WI38 (cell line): ENCODE data around the gene EYA2.

Experiments used
- H3K4me3 ChIP-seq: 2 replicates; pipeline ENCODE4 v1.5.1; 2011; ENCODE audit warnings: low read depth, mild to moderate bottlenecking, control low read depth, low read length
- CTCF ChIP-seq: IDR thresholded peaks from 2 replicates; pipeline ENCODE4 v1.5.1; 2012; ENCODE audit warnings: low read depth, mild to moderate bottlenecking, control low read depth, low read length

EYA2 gene

GRCh38 chr20:46946181-46946624 is 51.6 kb downstream of the EYA2 start:
- no peak for TF ChIP-seq CTCF
- H3K4me3 ChIP-seq = no peak overlapping the region

GRCh38 chr20:46946796-46947195 is 52.2 kb downstream of the EYA2 start:
- no peak for TF ChIP-seq CTCF
- no peak overlapping the region for H3K4me3 ChIP-seq

- no peak overlapping the region for H3K4me3 ChIP-seq
- TF ChIP-seq CTCF = no peak
Observed at GRCh38 chr20:46948081-46948480, 53.4 kb downstream of the EYA2 start.

- H3K4me3 ChIP-seq = no peak overlapping the region
- TF ChIP-seq CTCF = no peak
Observed at GRCh38 chr20:46951405-46951804, 56.8 kb downstream of the EYA2 start.

GRCh38 chr20:46951840-46952497 is 57.3 kb downstream of the EYA2 start:
- H3K4me3 ChIP-seq = no peak overlapping the region
- no peak for TF ChIP-seq CTCF

GRCh38 chr20:46953596-46953995 is 59.0 kb downstream of the EYA2 start:
- no peak for TF ChIP-seq CTCF
- H3K4me3 ChIP-seq = no peak overlapping the region; the same call in 1 of the 2 replicates

GRCh38 chr20:46954490-46955038 is 59.9 kb downstream of the EYA2 start:
- no peak for TF ChIP-seq CTCF
- H3K4me3 ChIP-seq = peak overlapping the region; percentile 50
